H9 (cell line): ENCODE measurements around the gene EAF2. TPM values are rescaled to one million over a fixed set of nuclear protein-coding genes. Genes with fewer than 3 reads are reported as not detected.

Source experiments
- DNase-seq: peaks from one replicate; pipeline ENCODE4 v3.0.0-alpha.2; 2017
- H2AFZ ChIP-seq: one replicate; pipeline ENCODE4 v1.6.1; 2013; ENCODE audit warnings: mild to moderate bottlenecking, low read length, control low read depth, moderate library complexity
- H2AK5ac ChIP-seq: 2 replicates; pipeline ENCODE4 v1.6.1; 2013; ENCODE audit warnings: low read length, control low read depth, mixed read lengths; ENCODE audit not compliant: insufficient read length
- H2BK120ac ChIP-seq: one replicate; pipeline ENCODE4 v1.6.1; 2013; ENCODE audit warnings: low read depth, mild to moderate bottlenecking, low read length, control low read depth, inconsistent platforms; ENCODE audit not compliant: poor library complexity, severe bottlenecking
- H2BK12ac ChIP-seq: 2 replicates; pipeline ENCODE4 v1.6.1; 2013; ENCODE audit warnings: low read length, control low read depth, mixed read lengths, low read depth; ENCODE audit not compliant: insufficient read length
- H2BK15ac ChIP-seq: 2 replicates; pipeline ENCODE4 v1.6.1; 2013; ENCODE audit warnings: low read depth, low read length, control low read depth
- H2BK20ac ChIP-seq: one replicate; pipeline ENCODE4 v1.6.1; 2013; ENCODE audit warnings: low read depth, mild to moderate bottlenecking, low read length, control low read depth, inconsistent platforms; ENCODE audit not compliant: poor library complexity, severe bottlenecking
- H2BK5ac ChIP-seq: 2 replicates; pipeline ENCODE4 v1.6.1; 2013; ENCODE audit warnings: low read length, control low read depth, mixed read lengths; ENCODE audit not compliant: insufficient read length
- H3K14ac ChIP-seq: 2 replicates; pipeline ENCODE4 v1.6.1; 2013; ENCODE audit warnings: low read length, control low read depth; ENCODE audit not compliant: insufficient read depth
- H3K18ac ChIP-seq: 2 replicates; pipeline ENCODE4 v1.6.1; 2013; ENCODE audit warnings: low read depth, mild to moderate bottlenecking, mixed read lengths, low read length, control low read depth; ENCODE audit not compliant: insufficient read length
- H3K23ac ChIP-seq: 2 replicates; pipeline ENCODE4 v1.6.1; 2013; ENCODE audit warnings: low read length, control low read depth, mixed read lengths, low read depth; ENCODE audit not compliant: insufficient read length
- H3K23me2 ChIP-seq: 2 replicates; pipeline ENCODE4 v1.6.1; 2013; ENCODE audit warnings: low read depth, mild to moderate bottlenecking, mixed read lengths, low read length, control low read depth; ENCODE audit not compliant: insufficient read length, poor library complexity, severe bottlenecking
- H3K27ac ChIP-seq: 2 replicates; pipeline ENCODE4 v1.5.1; 2013; ENCODE audit warnings: low read length, control low read depth, mixed read lengths, low read depth; ENCODE audit not compliant: insufficient read length
- H3K27me3 ChIP-seq: 2 replicates; pipeline ENCODE4 v1.6.1; 2013; ENCODE audit warnings: low read length, control low read depth, inconsistent platforms; ENCODE audit not compliant: insufficient read depth
- H3K4ac ChIP-seq: 2 replicates; pipeline ENCODE4 v1.6.1; 2013; ENCODE audit warnings: low read depth, mild to moderate bottlenecking, control low read depth, inconsistent platforms, low read length, moderate library complexity
- H3K4me1 ChIP-seq: 2 replicates; pipeline ENCODE4 v1.6.1; 2013; ENCODE audit warnings: low read length, control low read depth, inconsistent platforms; ENCODE audit not compliant: insufficient read depth
- H3K4me2 ChIP-seq: 2 replicates; pipeline ENCODE4 v1.6.1; 2013; ENCODE audit warnings: low read length, control low read depth, mixed read lengths; ENCODE audit not compliant: insufficient read length, insufficient read depth
- H3K56ac ChIP-seq: 2 replicates; pipeline ENCODE4 v1.6.1; 2013; ENCODE audit warnings: low read depth, mild to moderate bottlenecking, mixed read lengths, low read length, control low read depth; ENCODE audit not compliant: insufficient read length
- H3K79me1 ChIP-seq: 2 replicates; pipeline ENCODE4 v1.6.1; 2013; ENCODE audit warnings: low read depth, mild to moderate bottlenecking, moderate library complexity, low read length, control low read depth, inconsistent platforms; ENCODE audit not compliant: insufficient read depth, poor library complexity, severe bottlenecking
- H3K79me2 ChIP-seq: 2 replicates; pipeline ENCODE4 v1.6.1; 2013; ENCODE audit warnings: low read length, control low read depth, inconsistent platforms; ENCODE audit not compliant: insufficient read depth
- H3K9ac ChIP-seq: 2 replicates; pipeline ENCODE4 v1.6.1; 2013; ENCODE audit warnings: low read length, control low read depth, mixed read lengths; ENCODE audit not compliant: insufficient read length; ENCODE audit errors: extremely low read depth
- H3K9me3 ChIP-seq: one replicate; pipeline ENCODE4 v1.6.1; 2013; ENCODE audit warnings: low read depth, low read length, inconsistent platforms; ENCODE audit not compliant: control insufficient read depth
- H3T11ph ChIP-seq: one replicate; pipeline ENCODE4 v1.6.1; 2013; ENCODE audit warnings: mild to moderate bottlenecking, low read length, control low read depth, inconsistent platforms
- H4K20me1 ChIP-seq: one replicate; pipeline ENCODE4 v1.6.1; 2013; ENCODE audit not compliant: control insufficient read depth, insufficient read length, insufficient read depth
- H4K5ac ChIP-seq: 2 replicates; pipeline ENCODE4 v1.6.1; 2013; ENCODE audit warnings: low read depth, mild to moderate bottlenecking, mixed read lengths, low read length, control low read depth; ENCODE audit not compliant: insufficient read length
- H4K8ac ChIP-seq: replicated peaks from 2 replicates; pipeline ENCODE4 v1.6.1; 2013; ENCODE audit warnings: low read length, control low read depth, mixed read lengths, low read depth; ENCODE audit not compliant: insufficient read length
- H4K91ac ChIP-seq: 2 replicates; pipeline ENCODE4 v1.6.1; 2013; ENCODE audit warnings: low read depth, mild to moderate bottlenecking, moderate library complexity, mixed read lengths, low read length, control low read depth; ENCODE audit not compliant: insufficient read length
- H3K27ac Mint-ChIP-seq, 3 experiments: 2 replicates in 2 of 3; 3 replicates in 1 of 3; pipeline ENCODE4 v1.8.0; 2020 to 2021; ENCODE audit warnings: mixed read lengths in 3 of 3, mild to moderate bottlenecking in 1 of 3, moderate library complexity in 1 of 3
- H3K27me3 Mint-ChIP-seq: 2 replicates; pipeline ENCODE4 v1.8.0; 2021; ENCODE audit warnings: low read depth, mild to moderate bottlenecking, moderate library complexity, mixed read lengths
- H3K36me3 Mint-ChIP-seq, 3 experiments: 2 replicates in 2 of 3; 3 replicates in 1 of 3; pipeline ENCODE4 v1.8.0; 2020 to 2021; ENCODE audit warnings: low read depth in 3 of 3, mixed read lengths in 3 of 3; ENCODE audit not compliant: insufficient read depth in 1 of 3
- H3K4me1 Mint-ChIP-seq, 2 experiments: 2 replicates each; pipeline ENCODE4 v1.8.0; 2020; ENCODE audit warnings: mixed read lengths in 2 of 2
- H3K4me3 Mint-ChIP-seq, 2 experiments: 2 replicates in 1 of 2; 3 replicates in 1 of 2; pipeline ENCODE4 v1.8.0; 2020 to 2021; ENCODE audit warnings: mild to moderate bottlenecking in 2 of 2, mixed read lengths in 2 of 2, moderate library complexity in 1 of 2
- H3K9me3 Mint-ChIP-seq, 2 experiments: 2 replicates in 1 of 2; 3 replicates in 1 of 2; pipeline ENCODE4 v1.8.0; 2020; ENCODE audit warnings: mild to moderate bottlenecking in 2 of 2, mixed read lengths in 2 of 2, moderate library complexity in 1 of 2
- CTCF ChIP-seq: fragments of 200-600 bp; sonication (generic); conservative IDR thresholded peaks from 3 replicates; pipeline ENCODE4 v1.8.0; 2021; ENCODE audit warnings: antibody characterized with exemption, mild to moderate bottlenecking
- WGBS: extraction: QIAGEN DNeasy Blood & Tissue Kit; methylation state at CpG from one replicate; pipeline ENCODE4 v1.1.7; 2013; ENCODE audit warnings: missing lambda C conversion rate, low lambda C conversion rate, mixed read lengths; ENCODE audit not compliant: insufficient read length; ENCODE audit errors: extremely low coverage; 5-methylcytosine and 5-hydroxymethylcytosine counted together
- total RNA-seq: library from RNA; stranded (reverse); gene quantifications from 2 replicates; pipeline ENCODE4 v1.2.1, GENCODE V29; 2021

EAF2 gene
- total RNA-seq, 1 experiment from 2014 or later = 4.3 TPM

- no CpG with 5 or more reads among the region's 1 CpG for WGBS
Observed at GRCh38 chr3:121796970-121797369, 38.0 kb upstream of the EAF2 start.

More at GRCh38 chr3:121796970-121797369, 38.0 kb upstream of the EAF2 start:
- Mint-ChIP-seq H3K4me3 (no peak overlapping the region), H3K36me3 (peaks cover 2 to 17% (median 11%) of the 10 kb centered on the region in 3 experiments; a peak in 5 of 7 replicates), H3K9me3 (no peaks in the 10 kb centered on the region), H3K4me1 (no peaks in the 10 kb centered on the region), H3K27ac (no peak overlapping the region), H3K27me3 (no peaks in the 10 kb centered on the region)
- H2BK5ac ChIP-seq = no peak overlapping the region
- H2BK120ac ChIP-seq = no peak overlapping the region
- H4K20me1 ChIP-seq = no peaks in the 10 kb centered on the region
- H3K4ac ChIP-seq = no peak overlapping the region
- H3K27ac ChIP-seq = no peak overlapping the region
- H2AFZ ChIP-seq = no peak overlapping the region
- H2BK12ac ChIP-seq = no peak overlapping the region
- no peaks in the 10 kb centered on the region for H3K79me1 ChIP-seq
- H3K18ac ChIP-seq = no peak overlapping the region
- no peak overlapping the region for H3K14ac ChIP-seq
- H3K9ac ChIP-seq = no peak overlapping the region
- no peaks in the 10 kb centered on the region for H3K4me1 ChIP-seq
- no peak overlapping the region for H3K4me2 ChIP-seq
- no peak overlapping the region for H2AK5ac ChIP-seq
- H3K27me3 ChIP-seq = no peaks in the 10 kb centered on the region
- no peak overlapping the region for H3T11ph ChIP-seq
- H3K56ac ChIP-seq = no peak overlapping the region
- H2BK15ac ChIP-seq = no peak overlapping the region
- TF ChIP-seq CTCF = no peak
- H3K23me2 ChIP-seq = no peaks in the 10 kb centered on the region
- H3K79me2 ChIP-seq = no peaks in the 10 kb centered on the region
- H4K91ac ChIP-seq = no peak overlapping the region
- H3K9me3 ChIP-seq = no peaks in the 10 kb centered on the region
- H4K5ac ChIP-seq = no peak overlapping the region
- no peak for DNase-seq
- no peak overlapping the region for H4K8ac ChIP-seq
- no peak overlapping the region for H3K23ac ChIP-seq
- H2BK20ac ChIP-seq = no peak overlapping the region
